NCI-H526 treated with DMSO at 0.1 percent for 48 hours (cell line): ENCODE results near the gene DCTD.

ENCODE experiments used
- DNase-seq: peaks from one replicate; lab custom pipeline; 2025; lab: John Stamatoyannopoulos, UW

Gene DCTD

GRCh38 chr4:182871616-182872015 is 45.6 kb downstream of the DCTD start:
- no peak for DNase-seq

- DNase-seq: no peak
Measured at GRCh38 chr4:182869697-182870096, 47.5 kb downstream of the DCTD start.

- no peak for DNase-seq
Measured at GRCh38 chr4:182866746-182867145, 50.4 kb downstream of the DCTD start.

- DNase-seq: no peak
Measured at GRCh38 chr4:182863501-182863900, 53.7 kb downstream of the DCTD start.

GRCh38 chr4:182862921-182863320 is 54.3 kb downstream of the DCTD start:
- no peak for DNase-seq

- no peak for DNase-seq
Measured at GRCh38 chr4:182862141-182862875, 54.9 kb downstream of the DCTD start.

- no peak for DNase-seq
Measured at GRCh38 chr4:182861346-182861745, 55.8 kb downstream of the DCTD start.

GRCh38 chr4:182859730-182860129 is 57.5 kb downstream of the DCTD start:
- no peak for DNase-seq

- no peak for DNase-seq
Measured at GRCh38 chr4:182858711-182859110, 58.5 kb downstream of the DCTD start.

- no peak for DNase-seq
Measured at GRCh38 chr4:182856862-182857261, 60.3 kb downstream of the DCTD start.

GRCh38 chr4:182855877-182856276 is 61.3 kb downstream of the DCTD start:
- no peak for DNase-seq

GRCh38 chr4:182855312-182855711 is 61.9 kb downstream of the DCTD start:
- DNase-seq: no peak

GRCh38 chr4:182854466-182854865 is 62.7 kb downstream of the DCTD start:
- DNase-seq: no peak

GRCh38 chr4:182853731-182854330 is 63.4 kb downstream of the DCTD start:
- DNase-seq: peak; percentile 51

GRCh38 chr4:182848685-182849084 is 68.5 kb downstream of the DCTD start:
- DNase-seq: no peak

- DNase-seq: no peak
Measured at GRCh38 chr4:182847576-182848450, 69.4 kb downstream of the DCTD start.

- no peak for DNase-seq
Measured at GRCh38 chr4:182846036-182846435, 71.2 kb downstream of the DCTD start.

- DNase-seq: no peak
Measured at GRCh38 chr4:182845618-182846017, 71.6 kb downstream of the DCTD start.

- no peak for DNase-seq
Measured at GRCh38 chr4:182843808-182844325, 73.3 kb downstream of the DCTD start.

GRCh38 chr4:182842759-182843390 is 74.3 kb downstream of the DCTD start:
- no peak for DNase-seq

GRCh38 chr4:182842104-182842600 is 75.0 kb downstream of the DCTD start:
- DNase-seq: no peak

GRCh38 chr4:182840108-182840507 is 77.1 kb downstream of the DCTD start:
- no peak for DNase-seq
